HG02759 (cell line): Measurements from ENCODE around the gene CCDC154.

Experiments
- ATAC-seq: cut with Tn5 transposase; IDR thresholded peaks from one replicate; pipeline ENCODE4 v1.9.1; 2021; ENCODE audit warnings: mild to moderate bottlenecking, moderate library complexity; ENCODE audit not compliant: unreplicated experiment

Gene CCDC154

DNA sequence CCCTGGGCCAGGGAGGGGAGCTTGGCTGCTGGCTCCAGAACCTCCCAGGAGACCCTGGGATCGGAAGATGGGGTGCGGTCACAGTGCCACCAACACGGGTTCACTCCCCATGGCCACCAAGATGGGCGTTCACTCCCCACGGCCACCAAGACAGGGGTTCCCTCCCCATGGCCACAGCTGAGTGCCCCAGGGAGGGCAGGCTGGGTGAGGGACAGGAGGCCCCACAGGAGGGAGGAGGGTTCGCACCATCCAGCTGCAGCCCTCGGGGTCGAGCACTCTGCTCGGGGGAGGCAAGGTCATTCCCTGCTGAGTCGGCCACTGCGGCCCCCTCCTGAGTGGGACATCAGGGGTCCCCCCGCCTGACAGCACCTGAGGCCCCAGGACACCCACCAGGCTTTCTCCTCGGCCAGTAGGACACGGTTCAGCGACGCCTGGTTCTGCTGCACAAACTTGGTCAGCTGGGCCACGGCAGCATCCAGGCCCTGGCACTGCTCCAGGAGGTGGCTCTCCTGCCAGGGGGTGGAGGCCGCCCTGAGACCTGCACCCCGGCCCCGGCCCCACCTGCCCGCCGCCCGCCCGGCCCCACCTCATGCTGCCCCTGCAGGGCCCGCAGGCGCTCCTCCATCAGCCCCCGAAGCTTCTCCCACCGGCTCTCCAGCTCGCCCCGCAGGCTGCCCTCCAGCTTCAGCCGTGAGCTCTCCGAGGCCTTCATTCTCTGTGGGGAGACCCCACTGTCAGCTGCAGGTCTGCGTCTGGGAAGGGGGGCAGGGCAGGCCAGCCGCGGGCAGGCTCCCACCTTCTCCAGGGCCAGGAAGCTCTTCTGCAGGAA lies 5.9 kb downstream of the CCDC154 start:
- no peak for ATAC-seq

DNA sequence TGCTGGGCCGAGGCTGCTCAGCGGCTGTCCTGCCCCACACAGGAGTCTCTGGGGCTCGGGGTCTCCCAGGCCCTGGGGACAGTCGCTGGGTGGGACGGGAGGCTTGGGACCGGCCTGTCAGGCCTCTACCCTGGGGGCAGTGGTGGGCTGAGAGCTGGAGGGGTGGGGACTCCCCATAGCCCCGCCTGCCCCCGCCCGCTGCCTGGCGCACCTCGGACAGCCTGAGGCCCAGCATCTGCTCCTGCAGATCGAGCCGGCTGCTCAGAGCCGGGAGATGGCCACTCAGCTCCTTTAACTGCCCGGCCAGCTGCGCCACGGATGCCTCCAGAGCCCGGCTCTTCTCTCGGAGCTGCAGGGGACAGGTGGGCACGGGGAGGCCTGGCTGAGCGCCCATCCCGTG lies 6.8 kb downstream of the CCDC154 start:
- ATAC-seq, result no peak

DNA sequence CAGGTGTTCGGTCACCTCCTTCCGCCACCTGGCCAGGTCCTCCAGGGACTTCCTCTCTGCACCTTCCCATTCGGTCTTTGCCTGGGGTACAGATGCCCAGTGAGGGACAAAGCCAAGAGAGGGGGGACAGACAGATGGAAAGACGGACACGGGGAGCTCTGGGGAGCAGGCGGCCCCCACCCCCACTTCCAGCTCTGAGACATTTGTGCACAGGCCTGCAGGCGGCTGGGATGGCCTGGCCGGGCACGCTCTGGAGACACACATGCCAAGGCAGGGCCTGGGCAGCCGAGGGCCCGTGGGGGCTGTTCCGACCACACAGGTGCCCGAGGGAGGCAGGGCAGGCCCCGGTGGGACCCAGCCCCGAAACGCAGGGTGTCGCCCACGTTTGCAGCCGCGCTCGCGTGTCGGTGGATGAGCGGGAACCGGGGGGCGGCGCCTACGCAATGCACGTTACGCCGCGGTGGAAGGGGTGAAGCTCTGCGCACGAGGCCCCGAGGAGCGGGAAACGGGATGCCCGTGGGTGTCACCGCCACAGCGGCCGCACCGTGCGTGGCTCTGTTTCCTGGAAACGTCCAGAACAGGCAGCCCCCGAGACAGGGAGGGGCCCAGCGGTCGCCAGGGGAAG lies 7.5 kb downstream of the CCDC154 start:
- ATAC-seq, result no peak

DNA sequence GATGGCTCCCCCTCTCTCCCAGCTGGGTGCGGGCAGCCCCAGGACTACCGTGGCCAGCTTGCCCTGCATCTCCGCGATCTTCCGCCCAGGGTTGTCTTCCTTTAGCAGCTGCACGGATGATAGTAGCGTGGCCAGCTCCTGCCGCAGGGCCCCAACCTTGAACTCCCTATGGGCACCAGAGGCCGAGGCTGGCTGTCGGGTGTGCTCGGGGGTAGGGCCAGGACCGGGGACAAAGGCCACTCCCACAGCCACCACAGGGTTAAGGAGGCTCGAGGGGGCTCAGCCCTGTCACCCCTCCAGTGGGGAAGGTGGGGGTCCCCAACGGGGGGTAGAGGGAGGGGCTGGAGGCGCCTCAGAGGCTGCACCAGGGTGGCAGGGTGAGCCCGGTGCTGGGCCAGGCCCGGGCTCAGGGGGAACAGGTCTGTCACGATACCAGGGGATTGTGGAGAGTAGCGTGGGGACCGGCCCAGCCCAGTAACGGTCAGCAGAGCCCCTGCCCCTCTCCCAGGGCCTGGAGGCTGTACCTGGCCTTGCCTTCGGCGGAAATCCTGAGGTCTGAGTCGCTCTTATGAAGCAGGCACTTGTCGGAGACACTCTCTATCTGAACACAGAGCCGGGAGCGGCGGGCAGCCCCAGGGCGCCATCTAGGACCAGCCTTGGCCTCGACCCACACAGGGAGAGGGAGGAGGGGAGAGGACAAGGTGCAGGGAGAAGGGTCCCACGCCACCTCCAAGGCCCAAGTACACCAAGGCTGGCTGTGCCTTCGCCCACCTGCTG lies 8.2 kb downstream of the CCDC154 start:
- no peak for ATAC-seq

DNA sequence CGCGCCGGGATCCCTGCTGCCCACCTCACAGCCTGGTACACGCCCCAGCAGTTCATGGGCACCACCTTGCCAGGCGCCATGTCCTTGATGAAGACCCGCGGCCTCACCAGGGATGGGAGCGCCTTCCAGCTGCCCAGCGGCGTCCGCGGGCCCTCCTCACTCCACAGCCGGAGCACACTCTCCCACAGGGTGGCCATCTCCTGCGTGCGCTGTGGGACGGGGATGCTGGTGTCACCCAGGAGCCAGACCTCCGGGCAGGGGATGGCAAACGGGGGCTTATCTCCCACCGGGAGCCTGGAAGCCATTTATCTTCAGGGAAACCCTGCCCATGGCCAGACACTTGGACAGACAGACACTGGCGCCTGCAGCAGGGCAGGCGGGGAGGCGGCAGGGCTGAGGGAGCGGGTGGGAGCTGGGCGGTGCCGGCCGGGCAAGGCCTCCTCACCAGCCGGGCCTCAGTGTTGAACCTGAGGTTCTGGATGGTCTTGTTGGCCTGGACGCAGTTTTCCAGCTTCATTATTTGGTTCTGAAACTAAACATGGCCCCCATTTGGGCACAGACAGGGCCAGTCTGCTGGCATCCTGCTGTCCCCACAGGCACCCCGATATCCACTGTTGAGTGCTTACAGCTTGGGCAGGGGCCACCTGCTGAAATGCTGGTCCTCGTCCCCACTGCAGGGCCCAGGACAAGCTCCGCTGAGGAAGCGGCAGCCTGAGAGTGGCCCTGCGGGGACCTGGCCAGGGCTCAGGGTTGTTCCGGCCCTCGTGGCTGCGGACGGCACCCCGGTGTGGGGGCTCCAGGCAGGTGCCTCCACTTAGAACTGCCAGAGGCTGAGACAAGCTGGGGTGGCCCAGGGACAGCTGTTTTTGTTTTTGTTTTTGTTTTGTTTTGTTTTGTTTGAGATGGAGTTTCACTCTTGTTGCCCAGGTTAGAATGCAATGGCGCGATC lies 9.4 kb downstream of the CCDC154 start:
- ATAC-seq, result no peak

DNA sequence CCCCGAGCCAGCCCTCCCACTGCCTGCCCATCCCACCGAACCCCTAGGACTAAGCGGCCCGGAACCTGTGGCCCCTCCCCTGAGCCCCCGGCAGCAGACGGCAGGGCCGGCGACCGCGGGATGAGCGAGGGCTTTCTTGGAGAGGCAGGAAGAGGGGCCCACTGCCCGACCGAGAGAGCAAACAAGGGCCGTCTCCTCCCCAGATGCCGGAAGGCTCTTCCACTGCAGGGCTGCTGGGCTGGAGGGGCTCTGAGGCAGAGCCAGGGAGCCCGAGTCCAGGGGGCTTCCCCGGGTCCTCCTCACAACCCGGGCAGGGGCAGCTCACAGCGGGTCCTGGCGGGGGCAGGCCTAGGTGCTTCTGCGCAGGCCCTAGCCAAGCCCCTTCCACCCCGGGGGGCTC lies 10.6 kb downstream of the CCDC154 start:
- no peak for ATAC-seq

DNA sequence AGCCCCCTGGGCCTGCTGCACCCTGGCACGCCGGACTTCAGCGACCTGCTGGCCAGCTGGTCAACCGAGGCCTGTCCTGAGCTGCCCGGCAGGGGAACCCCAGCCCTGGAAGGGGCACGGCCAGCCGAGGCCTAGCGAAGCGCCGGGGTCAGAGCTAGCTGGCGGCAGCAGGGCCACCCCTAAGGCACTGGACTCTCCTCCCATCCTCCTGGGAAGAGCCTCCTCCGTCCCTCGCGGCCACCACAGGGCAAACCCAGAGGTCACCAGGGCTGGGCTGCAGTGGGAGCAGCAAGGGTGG lies 11.1 kb downstream of the CCDC154 start:
- ATAC-seq, result no peak

DNA sequence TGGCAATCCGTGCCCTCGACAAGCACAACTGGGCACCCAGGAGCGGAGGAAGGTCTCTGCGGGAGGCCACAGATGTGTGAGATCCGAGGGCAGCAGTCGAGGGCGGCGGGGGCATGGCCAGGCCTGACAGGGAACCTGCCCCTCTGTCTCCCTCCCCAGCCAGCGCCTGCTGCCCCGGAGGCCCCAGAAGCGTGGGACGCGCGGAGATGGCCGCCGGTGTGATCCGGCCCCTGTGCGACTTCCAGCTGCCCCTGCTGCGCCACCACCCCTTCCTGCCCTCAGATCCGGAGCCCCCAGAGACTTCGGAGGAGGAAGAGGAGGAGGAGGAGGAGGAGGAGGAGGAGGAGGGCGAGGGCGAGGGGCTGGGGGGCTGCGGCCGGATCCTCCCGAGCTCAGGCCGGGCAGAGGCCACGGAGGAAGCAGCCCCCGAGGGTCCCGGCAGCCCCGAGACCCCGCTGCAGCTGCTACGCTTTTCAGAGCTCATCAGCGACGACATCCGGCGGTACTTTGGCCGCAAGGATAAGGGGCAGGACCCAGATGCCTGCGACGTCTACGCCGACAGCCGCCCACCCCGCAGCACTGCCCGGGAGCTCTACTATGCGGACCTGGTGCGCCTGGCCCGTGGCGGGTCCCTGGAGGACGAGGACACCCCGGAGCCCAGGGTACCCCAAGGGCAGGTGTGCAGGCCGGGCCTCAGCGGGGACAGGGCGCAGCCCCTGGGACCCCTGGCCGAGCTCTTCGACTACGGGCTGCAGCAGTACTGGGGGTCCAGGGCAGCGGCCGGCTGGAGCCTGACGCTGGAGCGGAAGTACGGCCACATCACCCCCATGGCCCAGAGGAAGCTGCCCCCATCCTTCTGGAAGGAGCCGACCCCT lies 11.7 kb downstream of the CCDC154 start:
- no peak for ATAC-seq

DNA sequence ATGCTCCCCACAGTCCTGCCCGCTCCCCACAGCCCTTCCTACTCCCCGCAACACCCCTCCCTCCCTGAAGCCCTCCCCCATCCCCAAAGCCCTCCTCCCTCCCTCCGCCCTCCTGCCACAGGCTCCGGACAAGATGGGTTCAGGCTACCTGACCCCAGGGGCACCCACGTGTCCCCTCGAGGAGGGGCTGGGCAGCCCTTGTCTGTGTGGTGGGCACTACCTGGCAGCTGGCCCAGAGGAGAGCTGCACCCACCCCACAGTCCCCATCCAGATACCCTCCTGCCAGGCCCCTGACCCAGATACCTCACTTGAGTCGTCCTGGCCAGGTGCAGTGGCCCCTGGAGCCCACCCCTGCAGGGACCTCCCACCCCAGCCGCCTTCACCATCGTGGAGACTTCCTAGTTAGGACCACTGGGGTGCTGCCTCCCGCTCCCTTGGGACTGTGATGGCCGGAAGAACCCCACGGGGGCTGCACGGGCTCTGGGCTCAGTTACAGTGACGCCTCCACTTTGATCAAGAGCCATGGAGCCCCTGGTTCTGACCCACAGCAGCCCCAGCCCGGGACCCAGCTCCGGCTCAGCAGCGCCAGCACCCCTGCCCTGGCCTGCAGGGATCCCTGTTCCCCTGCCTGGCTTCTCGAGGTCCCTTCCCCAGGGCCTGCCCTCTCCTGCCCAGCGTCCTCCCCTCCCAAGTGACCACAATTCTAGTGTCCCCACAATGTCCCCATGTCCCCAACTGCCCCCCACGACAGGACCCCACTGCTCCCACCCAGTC lies 12.7 kb downstream of the CCDC154 start:
- ATAC-seq, result no peak

DNA sequence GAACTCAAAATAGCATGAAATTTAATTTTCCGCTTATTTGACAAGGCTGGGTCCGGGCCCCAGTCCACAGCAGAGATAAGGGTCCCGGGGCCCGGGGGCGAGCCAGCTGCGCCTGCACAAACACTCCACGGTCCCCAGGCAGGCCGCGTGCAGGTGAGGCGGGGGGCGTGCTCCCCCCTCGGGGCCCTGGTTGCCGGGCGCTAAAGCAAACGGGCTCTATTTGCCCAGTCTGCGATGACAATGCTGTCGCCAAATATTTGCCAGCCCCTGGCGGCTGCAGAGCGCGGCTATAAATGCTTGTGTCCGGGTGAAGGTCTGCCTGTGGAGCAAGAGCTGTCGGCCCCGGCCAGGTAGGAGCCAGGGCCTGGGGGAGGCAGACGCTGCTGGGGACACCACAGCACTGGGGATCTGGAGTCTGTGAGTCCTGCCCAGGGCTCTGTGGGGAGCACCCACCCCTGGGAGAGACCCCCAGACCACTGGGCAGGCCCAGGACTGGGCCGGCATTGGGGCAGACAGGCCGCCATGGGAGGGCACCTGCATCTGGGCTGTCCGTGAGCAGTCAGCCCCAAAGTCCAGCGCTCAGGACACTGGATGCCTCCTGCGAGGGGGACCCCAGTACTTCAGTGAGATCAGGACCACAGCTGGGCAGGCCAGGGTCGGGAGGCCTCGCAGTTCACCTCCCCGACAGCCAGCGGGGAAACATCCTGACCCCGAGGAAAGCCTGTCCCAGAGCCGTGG lies 13.4 kb downstream of the CCDC154 start, which contains the start of gene PERCC1:
Gene PERCC1 (plus strand): TSS at position 320 of the 738 bp plus-strand sequence. CDS start 1,516 bp downstream, outside the sequence.
- ATAC-seq, result no peak

DNA sequence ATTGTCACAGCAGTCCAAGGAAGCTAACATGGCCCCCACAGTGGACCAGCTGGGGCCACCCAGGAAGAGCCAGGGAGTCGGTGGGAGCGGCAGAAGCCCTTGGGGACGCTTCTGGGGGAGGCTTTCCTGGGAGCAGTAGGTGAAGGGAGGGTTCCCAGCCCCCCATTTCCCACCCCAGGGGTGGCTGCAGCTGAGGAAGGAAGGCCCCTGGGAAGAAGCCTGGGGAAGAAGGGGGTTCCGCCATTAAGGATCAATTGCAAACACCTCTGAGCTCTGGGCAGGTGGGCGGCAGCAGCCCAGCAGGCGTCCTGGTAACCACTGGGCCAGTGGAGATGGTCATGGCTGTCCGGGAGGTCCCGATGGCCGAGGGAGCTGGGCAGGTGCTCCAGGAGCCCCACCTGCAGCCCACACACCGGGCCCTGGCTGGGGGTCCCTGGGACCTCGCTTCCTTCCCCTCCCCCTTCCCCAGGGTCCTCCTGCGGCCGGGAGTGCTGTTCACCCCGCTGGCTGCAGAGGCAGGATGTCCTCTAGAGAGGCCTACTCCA lies 14.1 kb downstream of the CCDC154 start:
- no peak for ATAC-seq

DNA sequence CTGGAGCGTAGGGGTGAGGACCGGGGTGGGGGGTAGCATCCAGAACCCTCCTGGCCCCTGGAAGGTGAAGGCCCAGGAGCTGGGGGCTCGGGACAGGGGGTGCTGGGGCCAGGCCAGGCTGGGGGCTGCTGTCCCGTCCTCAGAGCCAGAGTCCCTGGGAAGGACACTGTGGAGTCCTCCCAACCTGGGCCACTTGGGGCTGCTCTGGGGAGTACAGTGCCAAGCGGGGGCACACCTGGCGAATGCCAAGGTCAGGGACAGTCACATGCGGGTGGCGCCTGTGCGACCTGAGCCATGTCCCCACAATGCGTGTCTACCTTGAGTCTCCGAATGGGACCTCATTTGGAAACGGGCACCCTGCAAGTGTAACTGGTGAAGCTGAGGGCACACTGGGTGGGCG lies 14.7 kb downstream of the CCDC154 start:
- no peak for ATAC-seq

DNA sequence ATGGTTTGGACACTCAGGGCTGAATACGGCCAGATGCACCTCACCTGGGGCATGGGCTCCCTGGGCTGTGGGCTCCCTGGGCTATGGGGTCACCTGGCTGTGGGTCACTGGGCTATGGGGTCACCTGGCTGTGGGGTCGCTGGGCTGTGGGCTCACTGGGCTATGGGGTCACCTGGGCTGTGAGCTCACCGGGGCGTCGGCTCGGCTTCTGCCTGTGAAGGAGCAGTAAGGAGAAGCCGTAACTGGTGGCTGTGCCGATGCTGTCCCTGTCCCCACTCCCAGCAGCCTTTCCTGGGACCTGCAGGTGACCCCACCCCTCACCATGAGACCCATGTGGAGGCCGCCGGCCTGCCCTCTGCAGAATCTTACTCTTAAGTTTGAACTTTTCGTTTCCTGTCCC lies 15.3 kb downstream of the CCDC154 start:
- no peak for ATAC-seq

DNA sequence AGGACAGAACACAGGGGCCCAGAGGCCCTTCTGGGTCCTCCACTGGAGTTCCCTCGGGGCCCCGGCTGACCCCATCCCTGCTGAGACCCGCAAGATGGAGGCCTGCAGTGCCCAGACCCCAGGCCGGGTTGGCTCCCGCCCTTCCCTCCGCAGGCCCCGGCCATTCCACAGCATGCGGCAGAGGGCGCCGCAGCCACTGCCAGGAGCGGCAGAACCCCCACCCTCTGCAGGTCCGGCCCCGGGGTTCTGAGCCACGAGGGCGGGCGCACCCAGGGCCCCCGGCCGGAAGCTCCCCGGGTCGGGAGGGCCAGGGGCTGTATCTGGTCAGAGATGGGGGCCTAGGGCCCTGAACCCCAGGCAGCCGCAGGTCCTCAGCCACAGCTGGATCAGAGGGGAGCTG lies 15.8 kb downstream of the CCDC154 start:
- peak; percentile 45 for ATAC-seq

DNA sequence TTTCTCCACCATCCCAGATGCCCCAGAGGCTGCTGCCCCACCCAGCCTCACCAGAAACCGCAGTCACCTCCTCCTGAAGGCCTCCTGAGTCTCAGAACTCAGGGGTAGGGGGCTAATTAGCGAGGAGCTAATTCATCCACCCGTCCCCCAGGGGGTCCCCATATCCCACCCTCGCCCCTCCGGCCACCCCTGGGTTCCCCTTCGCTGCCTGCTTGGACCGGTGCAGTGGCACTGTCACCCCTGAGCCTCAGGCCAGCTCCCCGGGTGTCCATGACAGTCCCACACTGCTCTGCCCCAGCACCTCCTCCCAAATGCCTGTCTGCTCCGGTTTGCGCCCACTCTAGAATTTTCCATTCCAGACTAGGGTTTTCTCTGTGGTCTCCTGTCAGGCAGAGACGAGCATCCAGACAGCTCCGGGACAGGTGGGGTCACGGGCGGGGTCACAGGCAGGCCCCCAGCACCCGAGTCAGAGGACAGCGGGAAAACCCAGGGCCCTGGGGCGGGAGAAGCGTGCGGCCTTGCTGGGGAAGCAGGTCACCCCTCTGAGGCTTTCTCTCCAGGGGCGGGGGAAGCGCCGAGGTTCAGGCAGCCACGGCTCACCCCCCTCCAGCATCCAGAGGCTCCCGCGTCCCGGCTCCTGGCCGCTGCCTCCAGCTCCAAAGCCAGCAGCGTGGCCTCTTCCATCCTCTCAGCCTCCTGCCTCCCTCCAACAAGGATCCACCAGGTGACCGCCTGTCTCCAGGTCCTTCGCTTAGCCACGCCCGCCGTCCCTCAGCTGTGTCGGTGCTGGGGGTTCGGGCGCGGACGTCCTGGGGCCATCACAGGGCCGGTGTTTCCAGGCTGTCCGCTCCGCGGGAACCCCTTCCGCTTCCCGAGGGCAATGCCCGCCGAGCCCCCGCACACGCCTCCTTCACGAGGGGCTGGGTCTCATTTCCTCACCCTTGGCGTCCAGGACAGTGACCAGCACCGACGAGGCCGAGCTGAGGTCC lies 16.6 kb downstream of the CCDC154 start:
- ATAC-seq, result no peak

DNA sequence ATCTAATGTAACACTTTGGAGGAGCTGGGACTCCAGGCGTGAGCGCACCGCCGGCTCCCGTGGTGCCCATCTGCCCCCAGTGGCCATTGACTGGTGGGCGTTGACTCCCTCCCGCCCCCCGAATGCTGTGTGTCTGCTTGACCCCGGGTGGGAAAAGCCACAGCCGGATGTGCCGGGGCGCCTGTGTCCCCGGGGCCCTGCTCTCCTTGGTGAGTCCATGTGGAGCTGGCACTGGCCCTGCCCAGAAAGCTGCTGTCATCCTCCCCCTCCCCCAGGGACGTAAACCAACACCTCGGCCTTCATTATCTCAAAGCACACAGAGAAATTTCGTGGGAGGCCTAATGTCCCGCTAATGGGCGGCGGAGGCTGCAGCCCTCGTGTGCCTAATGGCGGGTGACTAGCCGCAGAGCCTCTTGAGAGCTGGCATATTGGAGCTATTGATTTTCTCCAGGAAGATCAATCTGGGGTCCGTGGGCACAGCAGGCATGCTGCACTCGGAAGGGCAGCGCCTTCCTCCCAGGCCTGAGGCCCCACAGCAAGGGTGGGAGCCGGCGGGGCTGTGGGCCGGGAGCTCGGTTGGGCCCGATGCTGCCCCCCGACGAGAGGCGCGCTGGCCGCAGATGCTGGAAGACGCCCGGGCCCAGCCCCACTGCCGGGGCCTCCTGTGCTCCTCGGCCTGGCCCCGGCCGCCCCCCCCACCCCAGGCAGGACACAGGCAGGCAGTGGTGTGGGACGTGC lies 17.5 kb downstream of the CCDC154 start:
- ATAC-seq, result no peak
